HG03460 (cell line): Measurements from ENCODE around the gene PWWP2B.

Experiments used
- ATAC-seq: cut with Tn5 transposase; IDR thresholded peaks from one replicate; pipeline ENCODE4 v1.9.1; 2021; ENCODE audit not compliant: unreplicated experiment

The PWWP2B gene

DNA sequence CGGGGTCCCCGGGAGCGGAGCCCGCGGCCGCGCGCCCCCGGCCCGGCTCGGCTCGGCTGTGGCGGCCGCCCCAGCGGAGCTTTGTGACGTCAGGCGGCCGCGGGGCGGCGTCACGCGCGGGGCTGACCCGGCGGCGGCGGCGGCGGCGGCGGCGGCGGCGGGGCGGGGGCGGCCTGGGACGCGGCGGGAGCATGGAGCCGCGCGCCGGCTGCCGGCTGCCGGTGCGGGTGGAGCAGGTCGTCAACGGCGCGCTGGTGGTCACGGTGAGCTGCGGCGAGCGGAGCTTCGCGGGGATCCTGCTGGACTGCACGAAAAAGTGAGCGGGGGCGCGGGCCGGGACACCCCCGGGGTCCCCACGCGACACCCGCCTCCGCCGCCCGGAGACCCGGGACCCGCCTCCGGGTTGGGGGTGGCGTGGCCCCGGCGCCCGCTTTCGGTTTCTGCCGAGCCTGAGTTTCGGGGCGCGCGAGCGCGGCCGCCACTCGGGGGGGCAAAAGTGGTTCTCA is at the start of gene PWWP2B:
TSS of gene PWWP2B (plus strand) at position 165 of the 506 bp plus-strand sequence. CDS start at position 192, 27 bp downstream.
- ATAC-seq: peak; percentile 33

- no peak for ATAC-seq
These were observed 49.6 kb upstream of the PWWP2B start for GRCh38 chr10:132347211-132347930.

DNA sequence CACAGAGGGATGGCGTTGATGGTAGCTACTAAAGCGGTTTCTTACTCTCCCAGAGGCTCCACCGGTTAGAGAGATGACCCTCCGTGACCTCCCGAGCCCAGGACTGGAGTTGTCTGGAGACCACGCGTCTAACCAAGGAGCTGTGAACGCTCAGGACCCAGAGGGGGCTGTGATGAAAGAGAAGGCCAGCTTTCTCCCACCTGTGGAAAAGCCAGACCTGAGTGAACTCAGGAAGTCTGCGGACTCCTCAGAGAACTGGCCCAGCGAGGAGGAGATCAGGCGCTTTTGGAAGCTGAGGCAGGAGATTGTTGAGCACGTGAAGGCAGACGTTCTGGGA is 49.1 kb upstream of the PWWP2B start:
- no peak for ATAC-seq

DNA sequence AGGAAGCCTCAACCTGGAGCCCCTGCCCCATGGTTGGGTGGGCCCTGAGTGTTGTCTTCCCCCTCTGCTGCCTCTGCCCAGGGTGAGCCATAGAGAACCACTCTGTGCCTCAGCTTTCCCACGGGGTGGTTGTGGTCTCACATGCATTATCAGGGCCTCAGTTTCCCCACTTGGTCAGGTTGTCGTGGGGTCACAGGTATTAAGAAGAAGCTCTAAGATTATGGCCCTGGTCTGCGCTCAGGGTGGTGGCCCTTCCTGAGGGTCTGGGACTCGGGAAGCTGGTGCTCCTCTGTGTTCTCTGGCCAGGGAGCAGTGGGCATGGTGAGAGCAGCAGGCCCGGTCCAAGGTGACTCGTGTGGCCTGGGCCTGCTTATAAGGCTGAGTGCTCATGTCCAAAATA is 47.2 kb upstream of the PWWP2B start:
- no peak for ATAC-seq

DNA sequence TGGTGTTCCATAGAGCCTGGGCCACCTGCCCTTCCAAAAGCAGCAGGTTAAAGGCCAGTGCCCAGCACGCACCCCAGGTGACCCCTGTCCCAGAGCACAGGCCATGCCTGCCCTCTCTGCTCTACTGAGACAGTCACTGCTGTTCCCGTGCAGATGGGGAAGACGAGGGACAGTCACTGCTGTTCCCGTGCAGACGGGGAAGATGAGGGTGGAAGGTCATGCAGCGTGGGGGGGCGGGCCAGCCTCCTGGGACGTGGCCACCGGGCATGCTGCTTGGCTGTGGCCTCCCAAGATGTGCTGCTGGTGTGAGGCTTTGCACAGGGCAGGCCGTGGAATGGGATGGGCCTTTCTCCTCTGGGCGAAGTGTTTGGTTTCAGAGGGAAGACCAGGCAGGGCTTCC is 46.6 kb upstream of the PWWP2B start:
- no peak for ATAC-seq

- ATAC-seq: no peak
These were observed 46.1 kb upstream of the PWWP2B start for GRCh38 chr10:132350946-132351345.

- no peak for ATAC-seq
These were observed 45.4 kb upstream of the PWWP2B start for GRCh38 chr10:132351611-132352010.

DNA sequence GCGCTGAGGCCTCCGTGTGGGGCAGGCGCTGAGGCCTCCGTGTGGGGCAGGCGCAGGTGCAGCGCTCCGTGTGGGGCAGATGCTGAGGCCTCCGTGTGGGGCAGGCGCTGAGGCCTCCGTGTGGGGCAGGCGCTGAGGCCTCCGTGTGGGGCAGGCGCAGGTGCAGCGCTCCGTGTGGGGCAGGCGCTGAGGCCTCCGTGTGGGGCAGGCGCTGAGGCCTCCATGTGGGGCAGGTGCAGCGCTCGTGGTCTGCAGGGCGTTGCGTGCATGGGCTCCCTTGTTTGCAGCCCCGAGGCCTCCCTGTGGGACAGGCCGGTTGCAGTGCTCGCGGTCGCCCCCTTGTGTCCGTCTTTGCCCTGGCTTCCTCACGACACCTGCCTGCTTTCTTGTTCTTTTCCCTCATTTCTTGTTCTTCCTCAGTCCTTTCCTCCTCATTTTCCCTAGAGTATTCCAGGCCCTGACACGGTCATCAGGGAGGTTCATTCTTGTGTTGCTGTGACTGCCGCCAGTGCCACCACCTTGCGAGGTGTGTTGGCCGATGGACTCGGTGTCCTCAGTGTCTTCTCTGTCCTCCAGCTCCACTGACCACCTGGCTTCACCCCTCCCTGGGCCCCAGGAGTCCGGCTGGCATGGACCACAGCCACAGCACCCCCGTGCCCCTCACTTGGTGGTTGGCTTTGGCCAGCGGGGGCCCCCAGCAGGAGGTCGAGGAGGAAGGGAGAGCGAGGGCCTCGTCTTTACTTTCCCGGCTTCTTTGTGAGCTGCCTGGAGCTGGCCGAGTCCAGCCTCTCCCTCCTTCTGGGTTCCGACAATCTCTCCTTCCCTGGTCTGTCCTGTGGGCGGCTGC is 44.3 kb upstream of the PWWP2B start:
- peak; percentile 68 for ATAC-seq

DNA sequence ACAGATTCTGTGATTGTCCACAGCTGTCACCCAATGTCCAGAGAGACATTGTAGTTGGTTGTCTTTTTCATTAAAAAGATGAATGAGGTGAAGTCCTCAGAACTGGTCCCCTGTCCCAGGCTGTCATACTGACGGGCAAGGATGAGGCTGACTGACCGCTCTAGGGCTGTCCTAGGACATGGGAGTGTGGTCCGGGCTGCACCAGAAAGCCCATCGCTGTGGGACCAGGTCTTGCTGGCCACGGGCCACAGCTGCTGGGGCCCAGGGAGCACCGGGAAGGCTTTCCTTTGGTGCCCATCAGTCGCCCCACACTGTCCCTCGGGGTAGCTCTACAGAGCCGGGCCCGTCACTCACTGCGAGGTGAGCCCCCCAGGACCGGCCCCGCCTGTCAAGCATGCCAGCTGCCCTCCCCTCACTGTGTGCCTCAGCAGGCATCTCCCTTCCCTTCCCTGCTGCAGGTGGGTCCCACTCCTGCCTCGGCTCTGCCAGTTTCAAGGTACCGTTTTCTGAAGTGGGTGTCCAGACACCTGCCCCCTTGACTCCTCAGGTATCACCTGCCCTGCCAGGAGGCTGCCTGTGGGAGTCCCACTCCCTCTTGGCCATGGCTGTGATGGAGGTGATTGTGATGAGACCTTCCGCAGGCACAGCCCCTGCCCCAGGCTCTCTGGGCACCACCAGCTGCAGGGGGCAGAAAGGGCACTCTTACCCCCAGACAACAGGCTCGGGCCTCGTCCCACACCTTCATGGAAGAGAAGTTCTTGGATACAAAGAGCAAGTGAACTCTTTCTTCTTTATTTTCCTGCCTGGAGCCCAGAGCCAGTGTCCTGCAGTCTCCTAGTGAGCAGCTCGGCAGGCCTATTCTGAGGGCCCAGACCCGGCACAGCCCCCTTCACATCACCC is 43.3 kb upstream of the PWWP2B start:
- no peak for ATAC-seq

DNA sequence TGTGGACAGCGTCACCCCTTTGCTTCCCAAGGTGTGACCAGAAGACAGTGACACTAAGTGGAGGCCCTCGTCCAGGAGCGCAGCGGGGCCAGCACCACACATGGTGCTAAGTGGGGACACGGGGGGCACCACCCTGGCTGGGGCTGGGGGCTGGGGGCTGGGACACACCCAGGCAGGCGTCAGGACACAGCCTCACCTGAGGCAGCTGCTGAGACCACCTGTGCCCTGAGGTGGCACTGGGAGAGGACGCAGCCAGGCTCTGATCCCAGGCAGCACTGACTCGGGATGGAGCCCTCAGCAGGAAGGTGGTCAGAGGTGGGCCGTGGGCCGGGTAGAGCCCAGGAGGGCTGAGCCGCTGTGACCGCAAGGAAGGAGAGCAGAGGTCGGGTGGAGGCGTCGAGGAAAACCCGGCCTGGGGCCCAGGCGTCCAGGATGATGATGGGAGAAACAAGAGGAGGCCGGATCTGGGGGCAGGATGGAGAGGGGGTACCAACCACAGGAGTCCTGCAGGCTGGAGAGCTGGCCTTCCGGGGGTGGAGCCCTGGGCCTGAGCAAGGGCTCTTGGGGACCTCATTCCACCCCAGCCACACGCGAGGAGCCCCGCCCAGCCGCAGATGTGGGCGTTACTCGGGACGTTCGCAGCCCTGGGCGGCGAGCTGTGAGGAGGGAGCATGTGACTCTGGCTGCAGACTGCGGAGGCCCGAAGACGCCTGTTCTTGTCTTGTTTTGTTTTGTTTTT is 42.5 kb upstream of the PWWP2B start:
- ATAC-seq: no peak

- no peak for ATAC-seq
These were observed 41.7 kb upstream of the PWWP2B start for GRCh38 chr10:132355297-132355696.

GRCh38 chr10:132355754-132356153 is 41.2 kb upstream of the PWWP2B start:
- no peak for ATAC-seq

- ATAC-seq: no peak
These were observed 40.3 kb upstream of the PWWP2B start for GRCh38 chr10:132356621-132357195.

GRCh38 chr10:132357286-132358058 is 39.5 kb upstream of the PWWP2B start:
- no peak for ATAC-seq

GRCh38 chr10:132359305-132360040 is 37.5 kb upstream of the PWWP2B start:
- no peak for ATAC-seq

- ATAC-seq: no peak
These were observed 36.1 kb upstream of the PWWP2B start for GRCh38 chr10:132360766-132361447.

DNA sequence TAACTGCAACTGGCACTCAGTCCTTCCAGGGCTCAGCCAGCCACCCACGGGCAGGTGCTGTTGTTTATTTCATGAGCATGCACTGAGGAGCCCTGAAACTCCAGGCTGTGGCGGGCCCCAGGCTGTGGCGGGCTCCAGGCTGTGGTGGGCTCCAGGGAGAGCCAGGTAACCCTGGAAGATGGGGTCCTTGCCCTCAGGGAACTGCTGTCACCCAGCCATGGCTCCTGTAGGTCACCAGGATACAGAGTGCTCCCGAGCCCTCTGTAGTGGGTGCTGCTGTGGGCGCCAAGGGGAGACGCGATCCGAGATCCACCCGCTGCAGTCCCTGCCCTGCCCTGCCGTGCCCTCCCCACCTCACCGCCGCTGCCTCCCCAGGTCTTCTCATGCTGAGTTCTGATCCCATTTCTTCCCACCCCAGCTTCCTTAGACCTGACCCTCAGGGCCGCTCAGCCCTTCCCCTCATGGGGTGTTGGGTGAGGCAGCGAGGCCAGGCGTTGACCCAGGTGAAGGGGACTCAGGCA is 35.4 kb upstream of the PWWP2B start:
- ATAC-seq: no peak

- ATAC-seq: no peak
These were observed 34.8 kb upstream of the PWWP2B start for GRCh38 chr10:132362151-132362611.
